Right ventricle myocardium inferior (tissue), 1 donor: ENCODE results near the gene CDH13. TPM values are rescaled to one million over a fixed set of nuclear protein-coding genes. Genes with fewer than 3 reads are reported as not detected.

Experiments used
- ATAC-seq: fragments of 200-7000 bp; cut with Tn5 transposase; one replicate; pipeline ENCODE4 v1.9.1; 2020; ENCODE audit warnings: mild to moderate bottlenecking, moderate library complexity
- DNase-seq: peaks from one replicate; pipeline ENCODE4 v3.0.0; 2021; ENCODE audit errors: missing footprints
- intact Hi-C: fragments of 100-400 bp; cut with DNase I; formaldehyde crosslinking; loops from one replicate; pipeline ENCODE4 v1.11.0; 2022
- total RNA-seq: library from RNA; stranded (reverse); fragmentation: NEBNext Ultra II Directional; extraction: Animal tissue kit (Norgen Biotek cat#: 25700); gene quantifications from one replicate; pipeline ENCODE4 v1.2.1, GENCODE V29; 2021
- donor health status: DM: no; HTN: yes; CAD: no; lungs with severe emphysema.

The CDH13 gene
- total RNA-seq, 1 donor from 2014 or later: 173 TPM

DNA sequence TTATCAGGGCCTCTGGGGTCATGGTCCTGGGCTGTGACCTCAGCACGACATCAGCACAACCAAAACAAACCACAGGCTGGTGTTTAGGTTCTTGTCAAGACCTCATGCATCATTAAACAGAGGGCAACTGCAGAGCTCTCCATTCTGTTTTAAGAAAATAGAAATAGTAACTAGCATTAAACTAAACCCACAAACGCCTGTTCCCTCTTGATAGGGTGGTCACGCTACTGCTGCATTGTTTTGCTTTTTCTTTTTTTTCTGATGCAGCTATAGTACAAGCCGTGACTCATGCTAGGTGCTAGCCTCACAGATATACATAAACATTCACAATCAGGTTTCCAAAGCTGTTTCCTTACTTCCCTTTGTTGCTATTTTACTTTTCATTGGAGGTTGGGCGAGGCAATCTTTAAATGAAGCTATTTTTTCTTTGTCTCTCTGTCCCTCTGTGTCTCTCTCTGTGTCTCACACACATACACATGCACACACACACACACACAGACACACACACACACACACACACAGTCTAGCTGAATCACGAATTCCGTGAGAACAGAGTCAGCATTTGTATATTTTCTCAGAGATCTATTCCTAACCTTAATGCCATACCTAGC, 310.3 kb downstream of the CDH13 start:
- DNase-seq (no peak), ATAC-seq (no peak)
- intact Hi-C loops: no loop called here

DNA sequence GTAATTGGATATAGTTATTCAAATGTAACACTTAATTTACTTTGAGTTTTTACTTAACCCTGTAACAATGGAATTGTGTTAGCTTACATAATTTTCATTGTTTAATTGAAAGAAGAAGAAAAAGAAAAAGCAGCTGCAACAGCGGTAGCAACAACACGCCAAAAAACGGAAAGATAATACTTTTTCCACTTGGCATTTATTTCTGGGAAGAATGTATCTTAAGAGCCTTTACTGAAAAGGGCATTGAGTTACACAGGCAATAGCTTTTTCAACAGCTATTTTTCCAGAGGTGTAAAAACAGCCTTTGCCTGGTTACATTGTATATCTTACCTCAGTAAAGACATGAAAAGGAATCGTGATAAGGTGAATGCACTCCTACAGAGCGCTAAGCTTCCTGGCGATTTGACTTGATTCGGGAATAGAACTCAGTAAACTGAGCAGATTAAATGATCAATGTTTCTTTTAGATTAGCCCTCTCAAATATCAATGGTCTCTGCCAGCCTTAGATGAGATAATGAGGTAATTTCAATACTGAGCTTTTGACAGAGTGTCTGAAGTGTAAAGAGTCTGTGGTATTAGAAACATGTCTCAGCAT, 311.3 kb downstream of the CDH13 start:
- intact Hi-C loops: no loop called here
- DNase-seq (no peak), ATAC-seq (no peak)

DNA sequence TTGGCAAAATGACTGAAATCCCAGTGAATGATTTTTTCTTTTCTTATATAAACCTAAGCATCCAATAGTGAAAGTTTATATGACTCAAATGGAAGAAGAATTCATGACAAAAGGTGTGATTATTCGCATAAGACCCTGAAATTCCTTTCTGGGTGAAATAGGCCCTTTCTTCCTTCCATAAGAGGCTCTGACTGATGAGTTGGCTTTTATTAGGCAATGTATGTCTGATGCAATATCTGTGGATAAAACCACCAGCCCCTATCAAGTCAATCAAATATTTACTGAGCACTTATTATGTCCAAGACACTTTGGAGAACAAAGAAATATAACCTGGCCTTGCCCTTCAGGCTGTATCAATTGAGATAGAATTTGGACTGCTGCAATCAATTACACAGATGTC, 316.6 kb downstream of the CDH13 start:
- intact Hi-C loops: no loop called here
- no peak for DNase-seq
- ATAC-seq: no peak

DNA sequence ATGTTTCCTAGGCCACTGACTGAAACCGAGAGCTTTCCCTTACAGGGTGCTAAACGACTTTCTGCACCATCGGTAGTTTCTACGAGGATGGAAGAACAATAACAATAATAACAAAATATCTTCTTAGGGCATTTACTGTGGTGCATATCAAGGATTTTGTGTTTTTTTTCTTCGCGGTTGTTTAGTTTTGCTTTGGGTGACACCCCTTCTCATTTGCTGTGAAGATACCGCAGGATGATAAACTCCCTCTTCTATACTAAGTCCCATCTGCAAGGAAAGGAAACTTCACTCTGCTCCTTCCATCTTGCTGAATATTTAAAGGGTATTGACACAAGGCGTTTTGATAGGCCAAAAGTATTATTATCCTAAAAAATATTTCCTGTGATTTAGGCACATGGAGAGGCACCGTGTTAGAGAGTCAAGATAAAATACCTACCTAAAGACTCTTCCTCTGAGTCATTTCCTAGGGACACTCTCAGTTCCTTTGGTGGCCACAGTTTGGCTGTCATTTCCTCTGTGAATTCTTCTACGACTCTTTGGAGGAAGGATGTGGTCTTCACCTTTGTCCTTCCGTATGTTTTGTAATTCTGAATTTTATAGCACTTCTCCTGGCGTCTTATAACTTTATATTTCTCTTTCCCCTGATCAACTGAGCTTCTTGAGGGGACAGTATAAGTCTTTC, 318.8 kb downstream of the CDH13 start:
- intact Hi-C loops: no loop called here
- ATAC-seq (no peak), DNase-seq (no peak)

DNA sequence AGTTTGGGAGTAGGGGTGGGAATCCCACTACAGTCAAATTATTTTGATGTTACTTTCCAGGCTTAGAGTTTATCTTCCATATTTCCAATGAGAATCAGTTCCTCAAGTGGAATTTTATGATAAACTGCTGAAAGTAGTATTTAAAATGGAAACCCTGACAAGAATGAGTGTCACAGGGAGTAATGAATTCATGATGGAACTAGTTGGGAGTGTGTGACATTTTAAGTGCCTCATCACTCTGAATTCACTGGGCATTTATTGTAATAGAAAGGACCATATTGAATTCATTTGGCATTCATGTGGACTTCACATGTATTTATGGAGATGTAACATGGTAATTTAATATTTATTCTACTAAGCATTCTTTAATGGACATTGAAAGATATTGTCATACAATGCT, 320.9 kb downstream of the CDH13 start:
- intact Hi-C loops: no loop called here
- ATAC-seq (no peak), DNase-seq (no peak)

DNA sequence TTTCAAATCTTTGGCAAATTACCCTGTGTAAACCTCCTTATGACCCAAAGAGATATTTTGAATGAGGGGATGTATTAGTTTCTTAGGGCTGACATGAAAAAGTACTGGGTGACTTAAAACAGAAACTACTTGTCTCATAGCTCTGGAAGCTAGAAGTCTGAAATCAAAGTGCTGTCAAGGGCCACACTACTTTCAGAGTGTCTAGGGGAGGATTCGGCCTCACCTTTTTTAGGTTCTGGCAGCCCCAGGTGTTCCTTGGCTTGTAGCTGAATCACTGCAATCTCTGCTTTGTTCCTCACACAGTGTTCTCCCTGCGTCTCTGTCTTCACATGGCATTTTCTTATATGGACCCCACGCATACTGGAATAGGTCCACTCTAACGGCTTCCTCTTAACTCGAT, 322.2 kb downstream of the CDH13 start:
- intact Hi-C loops: no loop called here
- DNase-seq (no peak), ATAC-seq (no peak)

DNA sequence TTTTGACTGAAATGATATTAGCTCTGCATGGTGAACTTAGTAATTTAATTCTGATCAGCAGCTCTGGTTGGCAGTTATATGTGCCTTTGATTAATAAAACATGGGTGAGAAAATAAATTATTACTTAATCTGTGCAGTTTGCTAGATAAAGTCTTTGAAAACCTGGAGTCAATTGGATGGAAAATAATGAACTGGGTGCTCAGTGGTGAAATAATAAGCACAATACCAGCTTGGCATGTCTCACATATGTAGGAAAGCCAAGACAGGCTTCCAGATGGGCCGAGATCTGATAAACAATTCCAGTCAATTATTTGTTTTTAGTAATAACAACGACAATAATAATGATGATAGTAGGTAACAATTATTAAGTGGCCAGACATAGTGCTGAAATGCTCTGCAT, 326.7 kb downstream of the CDH13 start:
- DNase-seq (no peak), ATAC-seq (no peak)
- intact Hi-C loops: no loop called here

DNA sequence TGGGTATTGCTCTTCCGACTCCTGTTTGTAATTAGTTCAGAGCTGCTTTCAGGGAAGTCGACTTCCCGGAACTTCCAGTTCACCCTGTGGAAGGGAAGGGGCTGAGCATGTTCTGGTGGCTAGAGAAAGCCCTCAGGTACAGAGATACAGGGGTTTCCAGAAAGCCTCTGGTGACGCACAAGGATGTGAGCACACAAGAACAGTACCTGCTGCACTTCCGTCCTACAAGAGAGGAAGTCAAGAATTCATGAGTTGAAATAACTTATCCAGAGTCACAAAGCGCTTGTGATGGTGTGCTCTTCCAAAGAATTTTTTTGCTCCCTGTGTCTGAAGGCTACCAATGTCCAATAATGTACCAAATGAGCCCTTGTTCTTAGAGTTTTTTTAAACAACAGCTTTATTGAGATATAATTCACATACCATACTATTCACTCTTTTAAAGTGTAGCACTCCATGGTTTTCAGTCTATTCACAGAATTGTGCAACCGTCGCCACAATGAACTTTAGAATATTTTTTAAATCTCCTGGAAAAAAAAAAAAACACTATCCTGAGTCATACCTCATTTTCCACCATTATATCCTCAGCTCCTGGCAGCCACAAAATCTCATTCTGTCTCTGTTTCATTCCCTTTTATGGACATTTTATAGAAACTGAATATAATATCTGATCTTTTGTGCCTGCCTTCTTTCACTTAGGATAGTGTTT, 327.6 kb downstream of the CDH13 start:
- ATAC-seq (no peak), DNase-seq (no peak)
- intact Hi-C loops: no loop called here

DNA sequence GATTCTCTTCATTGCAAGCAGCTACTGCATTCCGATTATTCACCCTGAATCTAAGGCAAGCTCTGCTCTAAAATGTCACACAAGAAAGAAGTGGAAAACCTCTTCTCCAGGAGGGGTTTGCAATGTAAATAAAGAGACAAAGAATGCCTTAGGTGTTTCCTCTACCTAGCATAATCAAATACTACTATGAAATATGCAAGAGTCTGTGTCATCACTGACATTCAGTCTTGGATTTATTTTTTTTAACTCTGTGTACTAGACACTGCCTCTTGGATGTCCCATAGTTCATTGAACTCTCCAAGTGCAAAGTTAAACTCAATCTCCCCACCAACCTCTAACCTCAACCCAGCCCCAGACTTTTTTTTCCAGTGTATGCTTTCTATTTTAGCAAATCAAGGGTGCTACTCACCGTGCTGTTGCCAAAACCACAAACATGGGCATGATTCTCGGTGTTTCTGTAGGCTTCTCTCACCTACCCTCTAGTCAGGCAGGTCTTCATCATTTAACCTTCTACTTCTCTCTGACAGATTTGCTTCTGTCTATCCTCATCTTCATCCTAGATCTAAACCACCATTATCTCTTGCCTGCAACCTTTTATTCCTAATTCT, 329.1 kb downstream of the CDH13 start:
- ATAC-seq: no peak
- DNase-seq: no peak
- intact Hi-C loops: no loop called here

DNA sequence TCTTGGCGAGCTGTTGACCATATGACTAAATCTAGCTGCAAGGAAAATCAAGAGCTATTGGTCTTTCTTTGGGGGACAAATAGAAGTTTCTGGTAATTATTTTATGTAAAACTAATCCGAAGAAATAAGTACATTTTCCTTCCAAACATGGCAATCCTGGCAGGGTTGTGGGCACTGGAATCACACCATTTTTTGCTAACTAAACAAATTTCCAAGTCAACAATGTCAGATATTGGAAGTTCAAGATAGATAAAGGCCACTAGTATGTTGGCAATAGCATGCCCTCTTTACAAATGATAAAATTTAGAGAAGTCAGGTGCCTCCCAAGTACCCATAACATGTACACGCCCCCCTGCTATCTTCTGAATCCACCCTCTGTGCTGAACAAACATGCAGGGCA, 330.4 kb downstream of the CDH13 start:
- ATAC-seq (no peak), DNase-seq (no peak)
- intact Hi-C loops: no loop called here

DNA sequence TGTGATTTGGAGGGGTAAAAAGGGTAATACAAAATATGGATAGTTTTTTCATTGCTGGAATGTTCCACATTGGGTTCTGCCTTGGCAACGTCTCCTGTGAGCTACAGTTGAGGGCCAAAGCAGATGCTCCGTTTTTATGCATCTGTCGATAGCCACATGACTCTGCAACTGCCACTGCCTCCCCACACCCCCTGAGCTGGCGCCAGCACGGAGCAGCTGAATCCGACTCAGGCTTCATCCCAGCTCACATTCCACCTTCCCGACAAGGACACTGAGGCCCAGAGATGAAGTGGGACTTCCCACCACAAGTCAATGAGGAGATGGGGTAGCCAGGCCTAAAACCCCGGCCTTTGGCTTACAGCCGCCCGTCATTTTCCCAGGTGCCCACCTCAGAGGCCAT, 334.1 kb downstream of the CDH13 start:
- ATAC-seq (no peak), DNase-seq (no peak)
- intact Hi-C loops: no loop called here

DNA sequence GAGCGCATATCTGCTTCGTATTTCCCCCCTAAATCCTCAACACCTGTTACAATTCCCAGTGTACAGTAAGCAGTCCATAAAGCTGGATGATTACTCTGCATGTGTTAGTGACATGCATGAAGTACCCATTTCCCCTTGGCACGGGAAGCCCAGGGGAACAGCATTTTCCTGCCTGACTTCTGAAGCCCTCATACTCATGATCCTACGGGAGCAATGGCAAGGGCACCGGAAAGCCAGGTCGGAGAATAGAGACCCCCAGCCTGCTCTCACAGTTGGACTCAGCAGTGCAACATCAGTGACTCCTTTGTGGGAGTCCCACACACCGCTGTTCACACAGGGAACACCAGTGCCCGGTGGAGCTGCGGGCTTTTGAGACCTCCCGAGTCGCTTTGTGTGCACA, 336.9 kb downstream of the CDH13 start:
- no peak for ATAC-seq
- intact Hi-C loops: no loop called here
- DNase-seq: no peak

DNA sequence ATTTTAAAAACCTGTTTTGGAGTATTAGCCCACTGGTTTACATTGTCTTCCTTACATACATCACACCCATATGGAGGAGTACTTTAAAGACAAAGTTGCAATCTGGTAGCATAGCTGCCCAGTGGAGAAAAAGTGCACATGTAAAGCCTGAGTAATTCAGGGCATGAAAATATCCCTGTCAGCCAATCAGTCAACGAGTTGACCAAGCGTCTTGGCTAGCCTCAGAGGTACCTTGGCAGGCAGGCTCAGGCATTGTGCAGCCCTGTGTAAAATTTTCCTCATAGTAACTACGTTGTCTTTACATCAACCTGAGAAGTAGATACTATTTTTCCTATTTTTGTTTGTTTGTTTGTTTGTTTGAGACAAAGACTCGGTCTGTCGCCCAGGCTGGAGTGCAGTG, 339.0 kb downstream of the CDH13 start:
- ATAC-seq (peak; percentile 63), DNase-seq (no peak)
- intact Hi-C loops: no loop called here

DNA sequence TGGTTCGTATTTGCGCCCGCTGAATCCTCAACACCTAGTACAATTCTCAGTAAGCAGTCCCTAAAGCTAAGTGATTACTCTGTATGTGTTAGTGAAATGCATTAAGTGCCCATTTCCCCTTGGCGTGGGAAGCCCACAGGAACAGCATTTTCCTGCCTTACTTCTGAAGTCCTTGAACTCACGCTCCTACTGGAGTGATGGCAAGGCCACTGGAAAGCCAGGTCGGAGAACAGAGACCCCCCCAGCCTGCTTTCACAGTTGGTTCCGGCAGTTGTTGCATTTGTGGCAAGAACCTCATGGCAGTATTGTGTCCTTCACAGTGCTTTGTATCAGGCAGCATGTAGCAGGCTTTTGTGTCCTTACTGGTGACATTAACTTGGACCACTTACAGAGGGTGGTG, 340.7 kb downstream of the CDH13 start:
- intact Hi-C loops: no loop called here

DNA sequence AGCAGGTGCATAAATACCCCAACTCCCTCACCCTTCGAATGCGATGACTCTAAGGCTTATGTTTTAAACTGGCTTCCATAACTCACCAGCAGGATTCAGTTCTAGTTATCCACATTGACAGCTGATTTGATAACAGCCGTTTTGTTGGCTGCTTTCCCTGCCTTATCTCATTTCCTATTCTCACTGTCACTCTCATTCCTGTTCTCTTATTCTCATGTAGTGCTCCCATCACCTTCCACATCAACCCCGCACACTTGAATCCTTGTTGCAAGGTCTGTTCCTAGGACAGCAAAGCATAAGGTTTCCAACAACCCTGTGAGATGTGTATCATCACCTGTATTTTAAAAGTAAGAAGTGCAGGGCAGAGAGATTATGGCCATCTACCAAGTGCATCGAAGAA, 344.4 kb downstream of the CDH13 start:
- peak; percentile 23 for ATAC-seq
- intact Hi-C loops: no loop called here
- DNase-seq: no peak

More for the DNA sequence above, 340.7 kb downstream of the CDH13 start:
- no peak for DNase-seq
- no peak for ATAC-seq

DNA sequence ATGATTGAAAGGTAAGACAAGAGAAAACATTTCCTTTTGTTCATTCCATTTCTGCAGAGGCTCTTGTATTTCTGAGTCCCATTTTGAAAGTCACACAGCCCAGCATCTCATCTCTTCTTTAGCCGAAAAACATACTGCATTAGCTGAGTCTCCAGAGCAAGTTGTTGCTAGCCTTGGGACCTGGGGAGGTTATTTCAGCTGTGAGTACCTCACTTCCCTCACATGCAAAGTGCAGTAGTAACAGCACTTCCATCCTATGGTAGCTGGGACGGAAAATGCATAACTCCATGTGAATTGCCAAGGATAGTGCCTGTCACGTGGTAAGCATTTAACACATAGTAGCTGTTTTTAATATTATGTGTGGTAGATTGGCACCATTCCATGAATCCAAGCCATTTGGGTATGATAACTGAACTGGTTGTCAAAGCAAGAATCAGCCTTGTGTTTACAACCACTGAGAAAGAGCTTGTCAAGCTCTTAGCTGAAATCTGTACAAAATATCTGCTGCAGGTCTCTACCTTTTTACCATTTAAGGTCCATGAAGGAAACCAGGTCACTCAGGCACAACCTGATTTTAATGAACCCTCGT, 345.7 kb downstream of the CDH13 start:
- intact Hi-C loops: no loop called here
- no peak for ATAC-seq
- DNase-seq: no peak

DNA sequence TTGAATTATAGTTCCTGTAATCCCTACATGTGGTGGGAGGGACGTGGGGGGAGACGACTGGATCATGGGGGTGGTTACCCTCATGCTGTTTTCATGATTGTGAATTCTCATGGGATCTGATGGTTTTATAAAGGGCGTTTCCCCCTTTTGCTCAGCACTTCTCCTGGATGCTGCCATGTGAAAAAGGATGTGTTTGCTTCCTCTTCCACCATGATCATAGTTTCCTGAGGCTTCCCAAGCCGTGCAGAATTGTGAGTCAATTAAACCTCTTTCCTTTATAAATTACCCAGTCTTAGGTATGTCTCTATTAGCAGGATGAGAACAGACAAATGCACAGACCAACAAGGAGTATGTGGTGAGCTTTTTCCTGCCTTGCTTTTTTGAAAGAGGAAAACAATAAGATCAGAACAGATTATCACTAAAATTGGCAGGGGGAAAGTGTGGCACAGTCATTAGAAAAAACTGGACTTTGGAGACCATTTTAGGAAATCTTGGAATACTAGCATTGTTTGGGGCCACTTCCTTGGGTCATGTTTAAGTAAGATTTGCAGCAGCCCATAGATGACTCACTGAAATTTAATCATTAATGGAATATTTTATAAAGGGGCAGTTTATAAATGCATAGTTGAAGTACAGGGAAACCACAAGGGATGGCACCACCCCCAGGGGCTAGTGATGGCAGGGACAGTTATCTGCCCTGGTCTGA, 352.8 kb downstream of the CDH13 start:
- no peak for DNase-seq
- no peak for ATAC-seq
- intact Hi-C loops: no loop called here

DNA sequence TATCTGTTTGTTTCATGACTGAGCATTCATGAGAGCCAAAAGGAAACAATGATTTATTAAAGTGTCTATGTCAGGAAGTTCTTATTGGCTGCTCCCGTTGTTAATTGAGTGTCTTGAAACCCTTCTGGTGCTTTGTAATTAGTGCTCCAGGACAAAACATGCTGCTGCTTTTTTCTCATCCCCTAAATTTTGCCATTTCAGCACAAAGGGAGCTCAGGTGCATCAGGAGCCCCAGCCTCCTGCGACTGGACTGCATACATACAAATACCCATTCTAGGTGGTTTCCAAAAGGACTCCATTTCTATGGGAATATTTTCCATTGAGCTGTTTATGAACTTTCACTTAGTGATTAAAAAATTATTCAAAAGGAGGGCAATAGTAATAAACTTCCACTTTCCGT, 354.0 kb downstream of the CDH13 start:
- ATAC-seq (no peak), DNase-seq (no peak)
- intact Hi-C loops: no loop called here

DNA sequence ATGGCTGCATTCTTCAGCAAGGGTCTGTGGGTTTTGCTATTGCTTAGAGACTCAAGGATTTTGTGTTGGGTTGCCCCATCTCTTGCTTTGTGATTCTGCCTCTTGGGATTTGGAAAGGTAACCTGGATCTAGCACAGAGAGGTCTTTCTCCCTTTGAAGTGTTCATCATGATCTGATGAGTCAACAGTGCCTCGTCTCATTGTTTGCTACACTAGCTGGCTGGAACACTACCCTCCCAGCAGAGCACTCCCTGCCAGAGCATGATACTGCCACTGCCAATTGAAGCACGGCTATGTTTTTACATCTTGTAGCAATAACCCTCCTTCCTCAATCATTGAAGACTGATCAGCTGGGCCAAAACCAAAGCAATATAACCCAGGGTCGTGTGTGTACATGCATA, 361.0 kb downstream of the CDH13 start:
- no peak for DNase-seq
- no peak for ATAC-seq
- intact Hi-C loops: no loop called here
